Activated naive CD4-positive, alpha-beta T cell treated with Interleukin-2 at 50 U/mL for 16 hours (primary cell): Measurements from ENCODE around the gene BLZF1.
"Not testable (repeated sequence)": the region's sequence is repeated elsewhere in the genome, so short reads cannot be mapped to it uniquely, and the experiment has no call there.

Experiments used
- DNase-seq: peaks from one replicate; pipeline ENCODE4 v3.0.0-alpha.2; 2020

The BLZF1 gene, protein sequence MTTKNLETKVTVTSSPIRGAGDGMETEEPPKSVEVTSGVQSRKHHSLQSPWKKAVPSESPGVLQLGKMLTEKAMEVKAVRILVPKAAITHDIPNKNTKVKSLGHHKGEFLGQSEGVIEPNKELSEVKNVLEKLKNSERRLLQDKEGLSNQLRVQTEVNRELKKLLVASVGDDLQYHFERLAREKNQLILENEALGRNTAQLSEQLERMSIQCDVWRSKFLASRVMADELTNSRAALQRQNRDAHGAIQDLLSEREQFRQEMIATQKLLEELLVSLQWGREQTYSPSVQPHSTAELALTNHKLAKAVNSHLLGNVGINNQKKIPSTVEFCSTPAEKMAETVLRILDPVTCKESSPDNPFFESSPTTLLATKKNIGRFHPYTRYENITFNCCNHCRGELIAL

DNA sequence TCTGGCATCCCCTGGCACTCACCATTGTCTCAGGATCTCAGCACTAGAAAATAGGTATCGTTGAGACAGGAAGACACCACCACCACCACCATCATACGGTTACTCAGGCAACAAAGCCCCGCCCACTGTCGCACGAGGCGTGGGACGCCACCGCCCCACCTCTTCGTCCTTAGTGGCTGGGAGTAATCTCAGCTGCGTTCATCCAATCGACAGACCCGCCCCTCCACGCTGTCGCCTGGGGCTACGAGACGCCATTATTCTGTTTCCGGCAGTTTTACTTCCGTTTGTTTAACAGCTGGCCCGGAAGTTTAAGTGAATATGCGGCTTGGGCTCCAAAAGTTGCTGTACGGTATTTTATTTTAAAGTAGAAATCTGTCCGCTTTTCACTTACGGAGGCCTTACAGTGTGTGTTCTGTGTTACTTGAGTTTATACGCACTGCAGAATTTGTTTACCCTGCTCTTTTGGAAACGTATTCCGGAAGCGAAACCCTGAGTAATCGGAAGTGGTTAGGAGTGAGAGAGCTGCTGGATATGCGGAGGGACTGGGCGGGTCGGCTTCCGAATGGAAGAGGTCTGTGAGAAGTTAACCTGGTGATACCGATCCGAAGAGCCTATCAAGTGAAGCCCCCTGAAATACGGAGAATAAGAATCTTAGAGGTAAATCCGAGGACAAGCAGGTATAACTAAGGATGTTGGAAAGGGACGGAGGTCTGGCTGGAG, at the start of gene BLZF1, which contains the start of gene NME7:
Gene BLZF1 (plus strand): TSS at position 510 of the 720 bp plus-strand sequence. CDS start 1,328 bp downstream, outside the sequence.
Gene NME7 (minus strand): TSS at position 112 of the 720 bp plus-strand sequence. CDS start 87 bp downstream, at position 25.
- peak; percentile 99 for DNase-seq

DNA sequence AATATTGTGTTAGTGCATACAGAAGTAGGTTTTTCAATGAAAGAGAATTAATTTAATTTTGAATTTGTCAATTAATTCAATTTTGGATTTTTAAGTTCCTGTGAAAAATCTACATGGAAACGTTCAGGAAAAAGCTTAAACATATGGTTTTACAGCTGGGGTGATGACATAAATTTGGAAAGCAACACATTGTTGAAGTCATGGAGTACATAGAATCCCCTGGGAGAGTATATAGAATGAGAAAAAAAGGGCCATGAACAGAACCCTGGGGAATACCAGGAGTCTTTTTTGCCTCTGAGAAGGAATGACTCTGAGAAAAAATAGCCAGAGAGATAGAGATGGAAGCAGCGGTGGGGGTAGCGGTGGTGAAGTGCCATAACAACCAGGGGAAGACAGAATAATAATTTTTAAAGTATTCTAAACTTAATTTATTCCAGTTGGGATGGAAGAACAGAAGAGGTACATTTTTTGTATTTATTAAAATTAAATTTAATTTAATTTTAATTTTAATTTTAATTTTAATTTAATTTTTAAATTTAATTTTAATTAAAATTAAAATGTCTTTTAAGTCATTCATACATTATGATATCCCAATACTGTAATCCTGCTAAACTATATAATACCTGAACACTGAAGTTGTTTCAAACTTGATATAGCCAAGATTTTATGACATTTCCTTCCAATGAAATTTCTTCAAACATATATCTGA, 49.3 kb upstream of the BLZF1 start:
- no peak for DNase-seq

DNA sequence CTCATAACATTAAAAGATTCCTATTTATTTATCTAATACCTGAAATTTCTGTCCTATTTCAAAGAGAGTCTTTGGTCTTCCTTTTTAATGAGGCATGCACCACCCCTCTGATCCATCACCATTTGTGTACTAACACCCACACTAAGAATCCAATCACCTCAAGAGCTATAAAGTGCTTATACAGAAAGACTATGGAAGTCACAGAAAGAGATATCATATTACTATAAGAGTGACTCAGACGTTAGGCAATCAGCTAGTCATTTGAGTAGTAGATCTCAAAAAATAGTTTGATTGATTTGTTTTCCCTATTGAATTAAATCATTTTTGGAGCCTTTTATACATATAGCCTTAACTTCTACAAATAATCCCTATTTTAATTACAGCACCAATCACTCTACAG, 46.5 kb upstream of the BLZF1 start:
- DNase-seq: no peak

DNA sequence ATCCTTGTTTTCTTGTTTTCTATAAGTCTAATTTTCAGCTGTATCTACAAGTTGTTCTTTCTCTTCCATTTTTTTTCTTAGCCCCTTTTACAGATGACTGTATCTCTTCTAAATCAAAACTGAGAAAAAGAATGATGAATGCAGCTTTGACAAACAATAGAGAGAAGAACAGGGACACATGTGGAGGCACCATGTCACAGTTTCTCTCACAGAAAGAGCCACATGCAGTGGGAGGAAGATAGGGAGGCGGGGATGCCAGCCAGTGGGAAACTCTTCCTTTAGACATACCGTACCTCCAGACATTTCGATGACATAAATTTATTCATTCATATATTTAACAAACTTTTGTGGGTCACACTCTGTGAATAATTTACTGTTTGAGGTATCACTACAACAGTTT, 45.9 kb upstream of the BLZF1 start:
- DNase-seq: no peak

DNA sequence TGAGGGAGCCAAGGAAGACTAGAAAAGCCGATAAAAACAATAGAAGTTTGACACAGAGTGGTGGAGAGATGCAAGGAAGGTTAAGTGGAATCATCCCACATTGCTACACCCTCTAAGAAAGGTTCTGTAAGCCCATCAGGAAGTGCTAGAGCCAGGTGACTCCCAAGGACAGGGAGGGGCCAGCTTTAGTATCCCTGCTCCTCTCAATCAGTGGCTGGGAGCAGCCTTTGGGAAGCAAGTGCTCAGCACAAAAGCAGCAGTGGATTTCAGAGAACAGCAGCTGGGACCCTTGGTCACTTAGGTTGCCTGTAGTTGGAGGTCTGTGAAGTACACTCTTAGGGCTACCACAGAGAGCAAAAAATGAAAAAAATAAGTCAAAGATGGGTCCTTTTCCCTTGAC, 42.9 kb upstream of the BLZF1 start:
- no peak for DNase-seq

DNA sequence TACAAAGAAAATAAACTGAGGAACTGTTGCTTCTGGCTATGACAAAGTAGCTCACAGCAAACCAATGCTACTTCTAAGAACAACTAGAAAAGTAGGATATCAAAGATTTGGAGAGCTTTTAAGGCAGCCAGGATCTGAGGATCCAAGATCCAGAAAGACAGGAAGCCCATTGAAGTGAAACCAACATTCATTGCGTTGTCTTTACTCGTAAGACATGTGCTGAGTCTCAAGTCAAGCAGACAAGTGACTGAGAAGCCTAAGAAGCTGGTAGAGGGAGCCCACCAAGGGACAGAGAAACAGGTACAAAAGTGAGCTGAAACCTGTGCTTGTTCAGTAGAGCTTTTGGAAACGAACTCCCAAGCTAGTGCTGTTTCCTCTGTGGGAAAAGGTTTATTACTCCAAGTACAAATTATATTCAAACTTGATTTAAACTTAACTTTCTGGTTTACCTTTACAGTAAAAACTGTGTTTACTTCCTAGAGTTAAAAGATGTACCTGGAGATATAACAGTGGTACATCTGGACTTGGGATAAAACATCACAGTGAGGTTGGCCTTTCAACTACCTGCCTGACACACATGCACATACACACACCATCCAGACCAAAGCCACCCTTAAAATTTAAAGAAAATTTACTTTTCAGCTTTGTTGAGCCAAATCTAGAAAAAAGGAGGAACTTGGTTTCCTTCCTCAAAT, 41.6 kb upstream of the BLZF1 start:
- no peak for DNase-seq

DNA sequence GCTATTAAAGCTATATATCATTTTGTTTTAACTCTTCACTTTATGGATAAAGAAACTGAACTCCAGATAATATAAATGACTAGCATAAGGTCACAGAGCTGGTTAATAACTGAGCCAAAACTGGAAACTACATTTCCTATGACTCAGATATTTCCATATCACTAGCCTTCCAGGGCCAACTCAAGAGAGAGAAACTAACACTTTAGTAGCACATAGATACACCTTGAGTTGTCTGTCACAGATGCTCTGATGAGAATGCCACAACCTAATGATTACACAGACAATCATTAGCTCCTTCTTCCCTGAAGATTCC, 41.1 kb upstream of the BLZF1 start:
- no peak for DNase-seq

DNA sequence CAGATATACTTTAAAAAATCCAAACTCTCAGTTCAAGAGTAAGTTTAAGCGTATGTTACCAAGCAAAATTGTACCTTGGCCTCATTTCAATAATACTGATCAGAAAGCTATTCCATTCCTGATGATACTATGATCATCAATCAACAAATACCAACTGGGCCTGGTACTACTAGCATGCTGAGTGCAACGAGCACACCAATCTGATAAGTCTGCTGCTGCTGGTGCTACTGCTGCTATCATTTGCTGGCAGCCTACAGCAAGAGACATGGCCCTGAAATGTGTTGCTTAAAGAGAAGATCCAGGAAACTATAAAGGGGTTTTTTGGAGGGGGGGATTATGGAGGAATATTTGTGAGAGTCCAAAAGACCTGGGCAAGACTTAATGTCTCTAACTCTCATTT, 40.1 kb upstream of the BLZF1 start:
- no peak for DNase-seq

DNA sequence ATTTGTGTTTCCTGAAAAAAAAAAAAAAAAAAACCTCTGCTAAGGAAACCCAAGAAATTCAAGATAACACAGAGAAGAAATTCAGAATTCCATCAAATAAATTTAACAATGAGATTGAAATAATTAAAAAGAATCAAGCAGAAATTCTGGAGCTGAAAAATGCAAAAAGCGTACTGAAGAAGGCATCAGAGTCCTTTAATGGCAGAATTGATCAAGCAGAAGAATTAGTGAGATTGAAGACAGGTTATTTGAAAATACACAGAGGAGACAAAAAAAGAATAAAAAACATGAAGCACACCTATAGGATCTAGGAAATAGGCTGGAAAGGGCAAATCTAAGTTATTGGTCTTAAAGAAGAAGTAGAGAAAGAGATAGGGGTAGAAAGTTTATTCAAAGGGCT, 38.6 kb upstream of the BLZF1 start:
- no peak for DNase-seq

DNA sequence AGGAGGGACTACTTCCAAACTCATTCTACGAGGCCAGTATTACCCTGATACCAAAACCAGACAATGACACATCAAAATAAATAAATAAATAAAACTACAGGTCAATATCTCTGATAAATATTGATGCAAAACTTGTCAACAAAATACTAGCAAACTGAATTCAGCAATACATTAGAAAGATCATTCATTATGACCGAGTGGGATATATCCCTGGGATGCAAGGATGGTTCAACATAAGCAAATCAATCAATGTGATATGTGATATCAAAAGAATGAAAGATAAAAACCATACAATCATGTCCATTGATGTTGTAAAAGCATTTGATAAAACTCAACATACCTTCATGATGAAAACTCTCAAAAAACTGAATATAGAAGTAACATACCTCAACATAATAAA, 37.1 kb upstream of the BLZF1 start:
- DNase-seq: no peak

DNA sequence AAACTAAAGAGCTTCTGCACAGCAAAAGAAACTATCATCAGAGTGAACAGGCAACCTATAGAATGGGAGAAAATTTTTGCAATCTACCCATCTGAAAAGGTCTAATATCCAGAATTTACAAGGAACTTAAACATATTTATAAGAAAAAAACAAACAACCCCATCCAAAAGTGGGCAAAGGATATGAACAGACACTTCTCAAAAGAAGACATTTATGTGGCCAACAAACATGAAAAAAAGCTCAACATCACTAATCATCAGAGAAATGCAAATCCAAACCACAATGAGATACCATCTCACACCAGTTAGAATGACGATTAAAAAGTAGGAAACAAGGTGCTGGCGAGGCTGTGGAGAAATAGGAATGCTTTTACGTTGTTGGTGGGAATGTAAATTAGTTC, 33.3 kb upstream of the BLZF1 start:
- not testable (repeated sequence) for DNase-seq

DNA sequence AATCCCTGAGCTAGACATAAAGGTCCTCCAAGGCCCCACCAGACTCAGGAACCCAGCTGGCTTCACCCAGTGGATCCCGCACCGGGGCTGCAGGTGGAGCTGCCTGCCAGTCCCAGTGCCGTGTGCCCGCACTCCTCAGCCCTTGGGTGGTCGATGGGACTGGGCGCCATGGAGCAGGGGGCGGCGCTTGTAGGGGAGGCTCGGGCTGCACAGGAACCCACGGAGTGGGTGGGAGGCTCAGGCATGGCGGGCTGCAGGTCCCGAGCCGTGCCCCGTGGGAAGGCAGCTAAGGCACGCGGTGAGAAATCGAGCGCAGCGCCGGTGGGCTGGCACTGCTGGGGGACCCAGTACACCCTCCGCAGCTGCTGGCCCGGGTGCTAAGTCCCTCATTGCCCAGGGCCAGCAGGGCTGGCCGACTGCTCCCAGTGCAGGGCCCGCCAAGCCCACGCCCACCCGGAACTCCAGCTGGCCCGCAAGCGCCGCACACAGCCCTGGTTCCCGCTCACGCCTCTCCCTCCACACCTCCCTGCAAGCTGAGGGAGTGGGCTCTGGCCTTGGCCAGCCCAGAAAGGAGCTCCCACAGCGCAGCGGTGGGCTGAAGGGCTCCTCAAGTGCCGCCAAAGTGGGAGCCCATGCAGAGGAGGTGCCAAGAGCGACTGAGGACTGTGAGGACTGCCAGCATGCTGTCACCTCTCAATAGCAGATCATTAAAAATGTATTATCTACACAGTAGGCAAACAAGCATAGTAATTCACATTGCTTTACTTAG, 30.9 kb upstream of the BLZF1 start:
- not testable (repeated sequence) for DNase-seq

DNA sequence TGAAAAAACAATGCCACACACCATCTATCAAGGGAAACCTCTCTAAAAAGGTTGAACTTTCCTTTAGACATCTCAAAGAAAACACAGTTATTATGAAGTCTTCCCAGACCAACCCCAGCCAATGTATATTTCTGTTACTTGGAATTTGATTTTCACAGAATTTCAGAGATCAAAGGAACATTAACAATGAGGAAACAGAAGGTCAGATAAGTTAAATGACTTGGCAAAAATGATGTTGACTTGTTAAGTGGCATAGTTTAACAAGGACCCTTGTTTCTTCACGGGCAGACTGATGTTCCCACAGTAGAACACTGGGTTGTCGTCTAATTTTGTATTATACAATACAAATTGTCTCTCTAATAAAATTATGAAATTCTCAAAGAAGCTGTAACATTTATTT, 29.4 kb upstream of the BLZF1 start:
- no peak for DNase-seq

DNA sequence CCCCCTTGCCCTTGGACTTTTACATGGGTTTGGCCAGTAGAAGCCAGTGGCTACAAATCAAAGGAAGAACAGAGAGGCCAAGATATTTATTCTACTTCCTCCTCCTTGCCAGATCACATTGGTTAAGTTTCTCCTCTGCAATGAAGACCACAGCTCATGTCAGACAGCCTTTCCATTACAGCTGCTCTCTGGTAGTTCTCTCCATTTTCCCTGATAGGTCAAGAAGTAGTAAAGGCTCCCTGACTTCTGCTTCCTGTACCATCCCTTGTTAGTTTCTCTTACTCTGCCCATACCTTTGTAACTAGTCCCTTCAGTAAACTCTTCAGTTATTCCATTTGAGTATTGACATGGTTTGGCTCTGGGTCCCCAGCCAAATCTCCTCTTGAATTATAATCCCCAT, 28.2 kb upstream of the BLZF1 start:
- no peak for DNase-seq

DNA sequence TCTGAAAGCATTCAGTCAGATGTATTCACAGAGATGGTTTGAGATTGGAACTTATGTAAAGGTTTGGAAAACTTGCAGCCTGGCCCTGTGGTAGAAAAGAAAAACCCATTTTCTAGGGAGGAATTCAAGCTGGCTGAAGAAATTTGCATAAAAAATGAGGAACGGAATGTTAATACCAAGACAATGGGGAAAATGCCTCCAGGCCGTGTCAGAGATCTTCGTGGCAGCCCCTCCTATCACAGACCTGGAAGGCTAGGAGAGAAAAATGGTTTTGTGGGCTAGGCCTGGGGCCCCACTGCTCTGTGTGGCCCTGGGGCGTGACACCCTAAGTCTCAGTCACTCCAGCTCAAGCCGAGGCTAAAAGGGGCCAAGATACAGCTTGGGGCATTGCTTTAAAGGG, 27.1 kb upstream of the BLZF1 start:
- DNase-seq: no peak

DNA sequence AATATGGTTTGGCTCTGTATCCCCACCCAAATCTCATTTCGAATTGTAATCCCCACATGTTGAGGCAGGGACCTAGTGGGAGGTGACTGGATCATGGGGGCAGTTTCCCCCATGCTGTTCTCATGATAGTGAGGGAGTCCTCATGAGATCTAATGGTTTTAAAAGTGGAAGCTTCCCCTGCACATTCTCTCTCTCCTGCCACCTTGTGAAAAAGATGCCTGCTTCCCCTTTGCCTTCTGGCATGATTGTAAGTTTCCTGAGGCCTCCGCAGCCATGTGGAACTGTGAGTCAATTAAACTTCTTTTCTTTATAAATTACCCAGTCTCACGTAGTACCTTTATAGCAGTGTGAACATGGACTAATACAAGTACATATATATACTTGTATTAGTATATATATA, 25.9 kb upstream of the BLZF1 start:
- not testable (repeated sequence) for DNase-seq

DNA sequence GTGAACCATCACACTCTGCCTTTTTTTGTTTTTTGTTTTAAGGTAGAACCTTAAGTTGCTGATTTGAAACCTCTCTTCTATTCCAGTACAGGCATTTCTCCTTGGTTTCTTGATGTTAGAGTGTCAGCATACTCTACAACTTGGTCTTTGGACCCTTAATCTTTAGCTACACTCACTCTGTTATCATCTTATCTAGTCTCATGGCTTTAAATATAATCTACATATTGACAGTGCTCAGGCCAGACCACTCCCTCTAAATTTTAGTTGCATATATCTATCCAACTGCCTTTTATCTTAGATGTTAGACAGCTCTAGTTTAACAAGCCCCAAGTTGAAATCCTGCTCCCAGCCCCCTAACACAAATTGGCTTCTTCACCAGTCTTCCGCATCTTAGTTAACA, 22.5 kb upstream of the BLZF1 start:
- no peak for DNase-seq

DNA sequence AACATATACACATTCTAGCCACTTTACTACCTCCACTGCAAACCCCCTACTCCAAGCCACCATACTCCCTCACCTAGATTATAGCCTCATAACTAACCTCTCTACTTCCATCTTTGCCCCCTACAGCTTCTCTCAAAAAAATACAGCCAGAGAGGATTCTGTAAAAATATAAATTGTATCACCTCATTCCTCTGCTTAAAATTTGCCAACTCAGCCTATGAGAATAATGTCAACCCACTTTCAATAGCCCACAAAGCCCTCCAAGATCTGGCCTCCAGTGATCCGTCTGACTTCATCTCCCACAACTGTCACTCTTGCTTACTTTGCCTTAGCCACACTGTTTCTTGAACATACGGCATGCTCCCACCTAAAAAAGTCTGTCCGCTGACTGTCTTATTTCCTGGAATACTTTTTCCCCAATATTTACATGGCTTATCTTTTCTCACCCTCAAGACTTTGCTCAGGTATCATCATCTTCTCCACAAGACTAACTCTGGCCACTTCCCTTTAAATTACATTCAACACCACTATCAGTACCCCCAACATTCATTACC, 21.9 kb upstream of the BLZF1 start:
- DNase-seq: no peak

DNA sequence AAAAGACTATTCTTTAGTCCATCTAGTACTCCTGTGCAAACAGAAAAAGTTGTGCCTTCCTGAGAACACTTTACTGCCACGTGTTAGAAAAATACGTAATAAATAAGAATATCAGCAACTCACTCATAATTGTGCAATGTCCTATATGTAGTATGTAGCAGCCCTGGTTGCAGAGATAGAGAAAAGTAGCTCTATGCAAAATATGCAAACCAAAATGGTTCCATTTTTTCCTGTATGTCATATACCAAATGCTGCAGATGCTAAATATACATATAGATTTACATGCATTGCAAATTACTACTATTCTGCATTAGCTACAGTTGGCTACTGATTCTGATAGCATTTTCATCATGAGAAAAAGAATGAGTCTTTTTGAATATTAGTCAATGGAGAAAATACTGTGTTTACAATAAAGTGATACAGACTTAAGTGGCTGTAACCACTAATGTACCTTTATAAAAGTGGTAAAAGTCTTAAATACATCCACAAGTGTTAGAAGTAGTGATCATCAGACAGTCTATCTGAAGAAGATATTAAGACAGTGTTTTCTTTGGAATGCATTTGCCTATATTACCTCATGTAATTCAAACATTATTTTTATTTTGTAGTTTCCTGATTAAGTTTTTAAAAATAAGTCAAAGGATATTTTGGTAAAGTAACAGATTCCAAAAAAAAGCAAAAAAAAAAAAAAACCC, 20.2 kb upstream of the BLZF1 start:
- no peak for DNase-seq

DNA sequence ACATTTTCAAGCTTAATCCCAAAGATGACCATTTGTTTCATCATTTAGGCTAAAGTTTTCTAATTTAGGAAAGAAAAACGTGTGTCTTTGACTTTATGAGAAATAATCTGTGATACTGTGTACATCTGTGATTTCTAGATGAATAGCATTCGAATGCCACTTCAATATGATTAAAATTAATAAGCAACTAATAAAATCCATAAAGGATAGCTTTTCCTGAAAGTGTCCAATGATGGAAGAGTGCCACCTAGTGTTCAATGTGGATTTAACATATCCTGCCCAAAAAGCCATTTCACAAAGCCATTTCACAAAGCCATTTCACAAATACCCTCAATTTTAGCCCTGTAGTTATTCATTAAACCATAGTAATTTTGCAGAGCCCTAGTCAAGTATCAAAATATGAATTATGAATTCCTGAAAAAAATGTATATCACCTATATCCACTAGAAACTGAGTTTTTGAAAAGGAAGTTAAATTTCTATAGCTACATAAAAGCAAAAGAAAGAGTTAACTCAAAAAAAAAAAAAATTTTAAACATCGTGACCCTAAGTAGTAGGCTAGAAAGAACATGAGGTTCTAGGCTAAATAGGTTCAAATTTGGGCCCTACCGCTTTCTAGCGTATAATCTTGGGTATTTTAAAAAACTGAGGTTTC, 19.5 kb upstream of the BLZF1 start:
- DNase-seq: no peak

DNA sequence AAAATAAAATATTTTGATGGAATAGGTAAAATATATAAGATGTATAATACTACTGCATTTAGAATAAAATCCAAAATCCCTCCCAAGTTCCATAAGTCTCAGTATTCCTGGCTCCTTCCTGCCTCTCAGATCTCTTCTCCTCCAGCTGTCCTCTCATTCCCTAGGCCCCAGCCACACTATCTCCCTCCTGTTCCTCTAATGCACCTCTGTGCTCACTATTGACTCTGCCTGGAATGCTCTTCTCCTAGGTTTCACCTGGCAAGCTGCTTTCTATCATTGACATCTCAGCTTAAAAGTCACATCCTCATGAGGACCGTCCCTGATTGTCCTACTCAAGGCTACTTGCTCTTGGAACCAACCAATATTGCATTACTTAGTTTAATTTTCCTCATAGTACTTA, 7.6 kb upstream of the BLZF1 start:
- no peak for DNase-seq
